Stimulated activated naive CD4-positive, alpha-beta T cell treated with Interleukin-2 at 50 U/mL for 16 hours (primary cell): Measurements from ENCODE around the gene ITPKB.

Experiments
- DNase-seq: peaks from one replicate; lab custom pipeline; 2025; lab: John Stamatoyannopoulos, UW

Gene ITPKB

GRCh38 chr1:226685196-226685820 lies 53.8 kb downstream of the ITPKB start:
- DNase-seq: no peak

DNA sequence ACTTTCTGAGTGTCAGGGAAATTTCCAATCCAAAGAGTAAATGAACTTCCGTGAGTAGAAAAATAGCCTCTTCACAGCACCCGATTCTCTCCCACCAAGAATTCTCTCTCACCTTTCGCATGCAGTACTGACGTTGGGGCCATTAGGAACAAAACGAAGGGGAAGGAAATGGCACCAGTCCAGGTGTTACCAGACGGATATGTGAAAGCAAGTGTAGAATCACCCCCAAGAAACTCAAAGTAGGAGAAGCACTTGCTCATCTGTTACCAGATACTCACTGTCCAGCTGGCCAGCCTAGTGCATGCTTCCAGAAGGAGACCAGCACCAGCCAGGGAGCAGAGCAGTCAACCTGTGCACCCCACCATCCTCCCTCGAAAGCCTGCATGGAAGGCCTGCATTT lies 55.1 kb downstream of the ITPKB start:
- DNase-seq: no peak

DNA sequence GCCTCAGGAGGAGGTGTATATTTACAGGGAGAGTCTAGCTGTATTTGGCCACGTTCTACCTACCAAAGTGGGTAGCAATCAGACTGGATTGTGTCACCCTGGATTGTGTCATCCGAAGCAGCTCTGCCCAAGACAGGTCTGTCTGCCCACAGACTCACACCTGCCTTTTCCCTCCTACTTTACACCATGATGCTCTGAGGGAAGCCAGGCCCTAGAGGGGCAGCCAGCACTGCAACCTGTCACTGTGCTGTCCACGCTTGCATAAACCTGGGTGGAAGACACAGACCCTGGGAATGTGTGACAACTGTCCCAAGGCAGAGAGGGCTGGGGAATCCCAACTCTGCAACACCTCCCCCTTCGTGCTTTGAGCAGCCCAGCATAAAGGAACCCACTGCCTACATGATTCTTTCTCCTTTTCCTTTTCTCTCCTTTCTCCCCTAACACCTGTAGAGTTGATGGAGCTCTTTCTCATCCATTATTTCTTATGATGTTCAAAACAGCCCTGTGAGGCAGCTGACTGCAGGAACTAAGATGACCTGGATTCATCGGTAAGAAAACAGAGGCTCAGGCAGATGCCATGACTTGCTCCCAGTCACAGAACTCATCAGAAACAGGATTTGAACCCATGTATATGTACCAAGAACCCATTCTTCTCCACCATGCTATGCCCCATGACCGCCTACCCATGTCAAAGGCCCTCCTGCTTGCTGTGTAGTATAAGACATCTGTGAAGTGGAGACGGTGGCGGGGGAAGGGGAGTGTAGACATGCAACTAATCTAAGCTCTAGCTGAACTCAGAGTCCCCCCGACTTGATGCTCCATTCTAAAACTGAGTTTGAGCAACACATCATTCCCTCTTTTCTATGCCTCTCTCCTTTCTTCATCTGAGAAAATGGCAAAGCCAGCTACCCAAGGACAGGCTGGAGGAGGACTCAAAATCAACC lies 55.9 kb downstream of the ITPKB start:
- peak; percentile 31 for DNase-seq

DNA sequence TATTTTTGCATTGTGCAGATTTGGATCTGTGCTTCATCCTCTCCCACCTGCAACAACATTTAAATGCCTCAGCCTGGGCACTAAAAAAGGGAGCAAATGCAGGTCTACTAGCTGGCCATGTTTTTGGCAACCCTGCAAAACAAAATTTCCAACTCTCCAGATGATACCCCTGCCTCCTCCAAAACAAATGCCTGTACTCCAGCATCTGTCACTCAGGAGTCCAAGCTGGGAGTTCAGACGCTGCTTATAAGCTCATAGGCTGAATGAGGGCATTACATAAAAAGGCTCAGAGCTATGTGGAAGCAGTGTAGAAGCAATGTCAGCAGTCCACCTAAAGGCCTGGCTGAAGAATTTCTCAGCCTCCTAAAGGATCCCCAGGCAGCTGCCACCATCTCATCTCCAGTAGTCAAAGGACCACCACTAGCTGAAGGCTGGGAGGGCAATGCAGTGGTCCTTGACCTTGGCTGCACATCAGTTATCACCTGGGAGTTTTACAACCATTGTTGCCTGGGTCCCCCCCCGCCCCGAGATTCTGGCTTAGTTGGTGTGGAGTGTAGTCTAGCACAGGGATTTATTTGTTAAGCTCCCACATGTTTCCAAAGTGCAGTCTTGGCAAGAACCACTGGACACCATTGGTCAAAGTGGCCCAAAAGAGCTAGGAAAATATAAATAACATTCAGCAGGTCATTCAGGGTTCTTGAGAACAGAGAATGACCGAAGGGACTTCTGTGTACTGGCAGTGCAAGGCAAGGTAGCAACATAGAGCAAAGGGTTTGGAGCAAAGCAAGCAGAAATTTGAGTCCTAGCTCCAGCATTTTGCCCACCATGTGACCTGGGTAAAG lies 57.2 kb downstream of the ITPKB start:
- DNase-seq: no peak

DNA sequence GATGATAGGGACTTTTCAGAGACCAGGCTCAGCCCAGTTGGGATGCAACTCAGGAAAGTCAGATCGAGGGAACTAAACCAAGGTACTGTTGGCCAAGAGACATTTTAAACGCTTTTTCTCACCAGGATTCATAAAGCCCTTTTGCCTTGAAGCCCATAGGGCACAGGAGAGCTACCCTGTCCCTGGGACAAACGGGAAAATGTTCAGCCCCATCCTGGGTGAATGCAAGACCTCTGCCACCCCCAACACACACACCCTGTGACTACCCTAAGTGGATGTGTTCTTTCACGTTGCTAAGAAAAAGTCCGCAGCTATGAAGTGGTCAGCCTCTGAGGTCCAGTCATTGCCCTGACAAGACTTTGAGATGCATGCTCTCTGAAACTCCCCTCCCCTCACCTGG lies 58.4 kb downstream of the ITPKB start:
- DNase-seq: no peak

- peak; percentile 74 for DNase-seq
These were observed 59.1 kb downstream of the ITPKB start for GRCh38 chr1:226679853-226680516.

GRCh38 chr1:226679262-226679661 lies 59.8 kb downstream of the ITPKB start:
- DNase-seq: no peak

DNA sequence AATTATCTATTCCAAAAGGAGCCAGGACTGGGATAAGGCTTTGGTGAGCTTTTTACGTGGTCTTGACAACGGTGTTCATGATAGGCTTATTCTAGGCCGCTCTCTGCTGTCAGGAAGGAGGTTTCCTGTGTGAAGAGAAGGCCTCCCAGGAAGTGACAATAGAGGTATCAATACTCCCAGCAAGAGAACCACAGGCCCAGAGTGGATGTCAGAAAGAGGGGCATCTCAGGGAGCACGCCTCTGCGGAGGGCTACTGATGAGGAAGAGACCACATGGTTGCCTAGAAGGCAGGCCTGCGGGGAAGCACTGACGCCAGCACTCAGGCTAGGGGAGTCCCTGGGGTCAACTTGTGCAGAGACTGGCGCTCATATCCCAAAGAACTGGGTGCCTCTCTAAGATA lies 60.4 kb downstream of the ITPKB start:
- peak; percentile 20 for DNase-seq

DNA sequence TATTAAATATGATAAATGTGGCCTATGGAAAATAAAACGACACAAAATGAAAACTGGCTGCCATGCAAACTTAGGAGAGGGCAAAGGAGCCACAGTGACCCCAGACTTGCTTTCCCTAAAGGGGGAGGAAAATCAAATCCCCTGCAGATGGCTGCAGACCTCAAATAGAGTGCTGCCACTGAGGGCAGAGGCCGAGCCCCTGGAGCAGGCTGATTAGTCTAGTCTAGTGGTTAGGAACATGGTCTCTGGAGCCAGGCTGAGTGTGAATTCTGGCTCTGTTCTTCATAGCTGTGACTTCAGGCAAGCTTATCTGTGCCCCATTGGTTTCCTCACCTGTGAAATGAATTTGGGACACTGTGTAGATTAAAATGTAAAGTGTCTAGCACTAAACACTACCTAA lies 60.8 kb downstream of the ITPKB start:
- DNase-seq: no peak

DNA sequence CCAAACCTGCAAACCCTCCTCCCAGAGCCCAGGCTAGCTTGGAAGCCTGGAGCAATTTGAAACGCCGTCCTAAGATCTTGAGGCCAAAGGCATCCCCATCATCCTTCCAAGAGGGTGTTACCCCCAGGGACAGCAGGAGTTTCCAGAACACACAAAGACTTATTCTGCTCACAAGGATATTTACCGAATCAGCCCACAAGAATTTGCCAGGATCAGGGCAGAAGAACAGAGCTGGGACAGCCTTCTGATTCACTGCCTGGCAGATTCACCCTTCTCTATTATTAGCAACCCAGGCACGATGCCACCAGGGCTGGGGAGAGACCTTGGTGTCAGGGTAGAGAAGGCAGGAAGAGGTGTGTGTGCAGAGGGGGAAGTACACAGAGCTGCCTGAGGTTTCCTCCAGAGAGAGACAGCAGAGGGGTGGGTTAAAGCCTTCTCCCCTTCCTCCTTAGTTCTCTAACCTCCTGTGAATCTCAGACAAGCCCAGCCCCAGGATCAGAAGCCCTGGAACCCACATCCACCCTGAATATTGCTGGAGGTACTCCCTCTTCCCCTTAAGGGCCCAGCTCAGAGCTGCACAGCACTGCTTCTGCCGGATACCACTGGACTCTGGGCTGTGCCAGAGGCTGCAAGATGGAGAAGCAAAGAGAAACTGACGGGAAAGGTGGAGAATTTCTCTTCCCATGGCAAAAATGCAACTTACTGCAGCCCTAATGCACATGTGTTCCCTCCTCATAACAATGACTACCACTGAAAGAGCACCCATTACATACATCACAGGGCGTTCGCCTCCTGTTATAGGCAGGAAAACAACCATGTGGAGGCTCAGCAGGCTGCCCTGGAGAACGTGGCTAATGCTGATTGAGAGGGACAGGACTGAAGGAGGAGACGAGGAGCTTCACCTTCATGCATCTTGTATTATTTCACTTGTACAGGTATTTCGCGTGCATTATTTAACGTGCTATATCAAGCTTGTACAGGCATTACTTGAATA lies 61.8 kb downstream of the ITPKB start:
- DNase-seq: peak; percentile 69

DNA sequence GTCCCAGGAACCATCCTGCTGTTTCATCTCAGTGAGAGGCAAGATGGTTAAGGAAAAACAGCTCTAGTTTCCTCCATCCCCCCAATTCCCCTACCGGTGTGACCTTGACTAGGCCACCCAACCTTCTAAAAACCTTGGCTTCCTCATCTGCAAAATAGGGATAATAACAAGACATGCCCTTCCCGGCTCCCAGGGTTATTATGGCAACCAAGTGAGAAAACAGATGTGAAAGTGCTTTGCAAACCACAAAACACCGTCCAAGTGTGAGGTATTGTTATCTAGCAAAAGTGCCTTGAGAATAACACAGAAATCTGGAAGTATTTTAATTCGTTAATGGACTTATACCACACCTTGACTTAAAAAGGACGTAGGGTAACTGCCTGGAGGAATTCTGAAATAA lies 62.7 kb downstream of the ITPKB start:
- no peak for DNase-seq

DNA sequence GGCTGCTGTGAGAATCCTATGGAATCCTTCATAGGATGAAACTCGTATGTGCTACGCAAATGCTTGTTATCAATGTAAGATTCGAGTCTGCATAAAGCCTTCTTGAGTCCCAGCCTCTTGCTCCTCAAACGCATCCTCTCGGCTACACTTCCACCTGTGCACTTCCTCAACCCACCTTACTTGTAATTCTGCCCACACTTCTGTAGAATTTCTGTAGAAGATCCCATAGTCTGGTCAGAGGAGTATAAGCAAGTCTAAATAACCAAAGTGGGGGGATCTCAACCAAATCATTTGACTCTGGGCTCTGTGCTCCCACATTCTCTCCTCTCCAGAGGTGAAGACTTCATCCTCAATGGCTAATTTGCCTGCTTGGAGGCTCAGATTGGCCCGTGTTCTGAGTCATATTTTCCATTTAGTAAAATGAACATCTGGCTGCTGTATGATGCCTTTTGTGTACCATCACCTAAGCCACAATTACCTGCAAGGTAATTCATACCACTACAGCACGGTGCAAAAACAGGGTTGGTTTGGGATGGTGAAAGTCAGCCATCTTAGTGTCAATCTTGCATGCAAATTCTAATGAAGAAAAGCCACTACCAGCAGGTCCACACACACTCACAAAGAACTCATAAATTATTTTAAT lies 63.2 kb downstream of the ITPKB start:
- DNase-seq: peak; percentile 17

- DNase-seq: peak; percentile 57
These were observed 64.0 kb downstream of the ITPKB start for GRCh38 chr1:226674892-226675714.

DNA sequence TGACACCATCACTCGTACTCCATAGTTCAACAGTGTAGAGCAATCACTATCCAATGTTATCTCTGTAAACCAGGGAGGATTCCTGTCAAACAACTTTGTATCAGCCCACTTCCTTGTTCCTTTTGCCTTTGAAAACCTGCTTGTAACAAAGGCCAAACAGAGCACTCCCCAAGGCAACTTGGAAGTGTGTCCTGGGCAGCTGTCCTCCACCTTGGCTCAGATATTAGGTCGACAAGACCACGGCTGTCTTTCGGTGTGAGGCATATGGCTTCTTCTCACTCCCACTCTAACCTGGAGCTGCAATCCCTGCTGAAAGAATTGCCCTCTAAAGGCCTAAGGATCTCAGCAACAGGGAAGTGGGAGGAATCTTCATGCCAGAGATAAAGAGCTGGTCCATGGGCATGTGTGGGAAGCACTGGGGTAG lies 66.7 kb downstream of the ITPKB start:
- DNase-seq: no peak

DNA sequence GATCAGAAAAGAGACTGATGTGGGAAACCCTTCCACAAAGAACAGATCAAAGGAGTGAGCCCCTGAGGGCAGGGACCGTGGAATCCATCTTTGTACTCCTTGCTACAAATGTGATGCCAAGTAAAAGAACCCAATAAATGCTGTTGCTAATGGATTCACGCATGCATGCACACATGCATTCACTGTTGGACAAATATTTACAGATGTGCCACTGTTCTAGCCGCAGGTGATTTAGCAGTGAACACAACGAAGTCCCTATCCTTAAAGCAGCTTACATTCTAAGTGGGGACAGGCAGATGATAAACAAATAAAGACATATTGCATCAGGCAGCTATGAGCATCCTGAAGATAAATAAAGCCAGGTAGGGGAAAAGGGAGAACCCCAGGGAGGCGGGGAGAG lies 67.8 kb downstream of the ITPKB start:
- DNase-seq: no peak

DNA sequence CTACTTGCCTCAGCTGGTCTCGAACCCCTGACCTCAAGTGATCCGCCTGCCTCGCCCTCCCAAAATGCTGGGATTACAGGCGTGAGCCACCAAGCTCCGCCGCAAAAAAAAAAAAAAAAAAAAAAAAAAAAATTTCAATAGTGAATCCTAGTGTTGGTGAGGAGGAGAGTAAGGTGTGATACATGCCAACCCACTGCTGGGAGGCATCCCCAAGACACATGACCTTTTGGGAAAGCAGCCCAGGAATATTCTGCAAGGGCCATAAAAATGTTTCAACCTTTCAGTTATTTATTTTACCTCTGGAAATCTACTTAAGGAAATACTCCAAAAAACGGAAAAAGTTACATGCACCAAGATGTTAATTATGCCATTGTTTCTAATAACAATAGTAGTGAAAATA lies 69.0 kb downstream of the ITPKB start:
- no peak for DNase-seq

DNA sequence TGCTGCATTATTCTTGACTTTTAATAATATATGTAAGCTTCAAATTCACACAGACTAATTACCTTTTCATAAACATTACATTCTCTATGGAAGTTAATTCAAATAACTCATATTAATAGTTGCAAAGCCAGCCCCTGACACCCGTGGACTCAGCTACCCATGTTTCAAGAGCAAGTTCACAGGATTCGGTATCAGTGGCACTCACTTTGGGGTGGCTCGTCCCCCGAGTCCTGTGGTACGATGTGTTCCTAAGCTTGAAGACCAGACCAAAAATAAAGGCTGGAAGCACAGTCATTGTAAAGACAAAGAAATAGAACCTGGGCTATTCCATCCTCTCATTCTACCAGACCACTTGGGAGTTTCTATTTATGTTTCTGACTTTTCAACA lies 70.9 kb downstream of the ITPKB start:
- no peak for DNase-seq

- no peak for DNase-seq
These were observed 72.4 kb downstream of the ITPKB start for GRCh38 chr1:226666692-226667091.

- DNase-seq: no peak
These were observed 72.9 kb downstream of the ITPKB start for GRCh38 chr1:226666164-226666506.
